ENCODE results near the gene LGMN. TPM values are rescaled to one million over a fixed set of nuclear protein-coding genes. Genes with fewer than 3 reads are reported as not detected.
A peak's percentile ranks its signal among the peaks of the same experiment; 100 is the strongest.

The LGMN gene
- total and polyA plus RNA-seq, 9 of the 15 experiments (the other 6 are each of a cell fraction or from before 2014, with no cell fraction given): 0.05 to 1.4 (median 0.43) TPM; not detected in 2

DNA sequence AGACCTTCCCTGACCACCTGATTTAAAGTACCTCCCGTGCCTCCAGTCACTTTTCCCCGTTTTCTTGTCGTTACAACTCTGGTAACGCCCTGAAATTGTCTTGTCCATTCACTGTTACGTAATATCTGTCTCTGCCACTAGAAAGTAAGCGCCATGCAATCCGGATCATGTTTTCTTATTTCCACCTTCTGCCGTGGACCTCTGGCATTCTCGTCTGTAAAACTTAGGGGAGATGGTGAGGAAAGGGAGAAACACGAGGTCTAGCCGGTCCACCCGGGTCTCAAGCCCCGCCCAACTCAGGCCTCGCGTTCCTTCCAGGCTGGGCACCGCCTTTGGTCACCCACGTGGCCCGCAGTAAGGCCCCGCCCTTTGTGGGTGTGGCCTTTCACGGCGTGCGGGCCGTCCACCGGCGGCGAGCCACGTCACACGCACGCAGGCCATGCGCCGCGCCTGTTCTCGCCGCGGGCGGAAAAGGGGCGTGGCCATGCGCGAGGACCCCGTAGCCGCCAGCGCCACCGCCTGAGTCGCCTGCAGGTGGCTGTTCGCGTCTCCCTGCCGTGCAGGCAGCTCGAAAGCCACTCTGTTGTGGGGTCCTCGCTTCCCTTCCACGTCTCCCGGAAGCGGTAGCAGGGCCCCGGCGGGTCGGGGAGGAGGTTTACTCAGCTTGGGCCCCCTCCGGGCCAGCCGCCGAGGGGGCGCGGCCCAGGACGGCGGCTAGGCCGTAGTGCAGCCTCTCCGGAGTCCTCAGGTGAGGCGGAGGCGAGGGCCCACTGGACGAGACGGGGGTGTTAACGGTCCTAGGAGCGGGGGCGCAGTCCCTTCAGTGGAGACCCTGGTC is 45.5 kb upstream of the LGMN start, which contains the start of gene GOLGA5 (continued):
- no peak; the same call in 1 of the 2 replicates for TF ChIP-seq DPF2 (IDR thresholded peaks at IDR 0.05)
- TF ChIP-seq ZNF766 (CRISPR knock-in tag; conservative IDR thresholded peaks at IDR 0.05): 0 out of 2 replicates have a peak, but pooled peaks have one; percentile 48
- TF ChIP-seq SIX5 (IDR thresholded peaks at IDR 0.05; ENCODE audit: borderline replicate concordance in 1 of 2, insufficient read depth in 1 of 2, low read depth in 1 of 2, low read length in 2 of 2): no peak
- no peak for TF ChIP-seq FOXA1 (IDR thresholded peaks at IDR 0.05; ENCODE audit: borderline replicate concordance)
- TF ChIP-seq SRF (CRISPR knock-in tag; IDR thresholded peaks at IDR 0.05): no peak; a peak in 2 of 4 replicates
- no peak for TF ChIP-seq ZNF165 (CRISPR knock-in tag; IDR thresholded peaks at IDR 0.05; ENCODE audit: borderline replicate concordance)
- TF ChIP-seq GATA2 (CRISPR knock-in tag; IDR thresholded peaks at IDR 0.05): no peak
- TF ChIP-seq WHSC1 (IDR thresholded peaks at IDR 0.05; ENCODE audit: low read length): no peak
- TF ChIP-seq, protein P1, sequence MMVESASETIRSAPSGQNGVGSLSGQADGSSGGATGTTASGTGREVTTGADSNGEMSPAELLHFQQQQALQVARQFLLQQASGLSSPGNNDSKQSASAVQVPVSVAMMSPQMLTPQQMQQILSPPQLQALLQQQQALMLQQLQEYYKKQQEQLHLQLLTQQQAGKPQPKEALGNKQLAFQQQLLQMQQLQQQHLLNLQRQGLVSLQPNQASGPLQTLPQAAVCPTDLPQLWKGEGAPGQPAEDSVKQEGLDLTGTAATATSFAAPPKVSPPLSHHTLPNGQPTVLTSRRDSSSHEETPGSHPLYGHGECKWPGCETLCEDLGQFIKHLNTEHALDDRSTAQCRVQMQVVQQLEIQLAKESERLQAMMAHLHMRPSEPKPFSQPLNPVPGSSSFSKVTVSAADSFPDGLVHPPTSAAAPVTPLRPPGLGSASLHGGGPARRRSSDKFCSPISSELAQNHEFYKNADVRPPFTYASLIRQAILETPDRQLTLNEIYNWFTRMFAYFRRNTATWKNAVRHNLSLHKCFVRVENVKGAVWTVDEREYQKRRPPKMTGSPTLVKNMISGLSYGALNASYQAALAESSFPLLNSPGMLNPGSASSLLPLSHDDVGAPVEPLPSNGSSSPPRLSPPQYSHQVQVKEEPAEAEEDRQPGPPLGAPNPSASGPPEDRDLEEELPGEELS (CRISPR knock-in tag; IDR thresholded peaks at IDR 0.05; ENCODE audit: borderline replicate concordance): no peak
- peak; percentile 93 for TF ChIP-seq ZFX (CRISPR knock-in tag; IDR thresholded peaks at IDR 0.05)
- TF ChIP-seq, protein P2, sequence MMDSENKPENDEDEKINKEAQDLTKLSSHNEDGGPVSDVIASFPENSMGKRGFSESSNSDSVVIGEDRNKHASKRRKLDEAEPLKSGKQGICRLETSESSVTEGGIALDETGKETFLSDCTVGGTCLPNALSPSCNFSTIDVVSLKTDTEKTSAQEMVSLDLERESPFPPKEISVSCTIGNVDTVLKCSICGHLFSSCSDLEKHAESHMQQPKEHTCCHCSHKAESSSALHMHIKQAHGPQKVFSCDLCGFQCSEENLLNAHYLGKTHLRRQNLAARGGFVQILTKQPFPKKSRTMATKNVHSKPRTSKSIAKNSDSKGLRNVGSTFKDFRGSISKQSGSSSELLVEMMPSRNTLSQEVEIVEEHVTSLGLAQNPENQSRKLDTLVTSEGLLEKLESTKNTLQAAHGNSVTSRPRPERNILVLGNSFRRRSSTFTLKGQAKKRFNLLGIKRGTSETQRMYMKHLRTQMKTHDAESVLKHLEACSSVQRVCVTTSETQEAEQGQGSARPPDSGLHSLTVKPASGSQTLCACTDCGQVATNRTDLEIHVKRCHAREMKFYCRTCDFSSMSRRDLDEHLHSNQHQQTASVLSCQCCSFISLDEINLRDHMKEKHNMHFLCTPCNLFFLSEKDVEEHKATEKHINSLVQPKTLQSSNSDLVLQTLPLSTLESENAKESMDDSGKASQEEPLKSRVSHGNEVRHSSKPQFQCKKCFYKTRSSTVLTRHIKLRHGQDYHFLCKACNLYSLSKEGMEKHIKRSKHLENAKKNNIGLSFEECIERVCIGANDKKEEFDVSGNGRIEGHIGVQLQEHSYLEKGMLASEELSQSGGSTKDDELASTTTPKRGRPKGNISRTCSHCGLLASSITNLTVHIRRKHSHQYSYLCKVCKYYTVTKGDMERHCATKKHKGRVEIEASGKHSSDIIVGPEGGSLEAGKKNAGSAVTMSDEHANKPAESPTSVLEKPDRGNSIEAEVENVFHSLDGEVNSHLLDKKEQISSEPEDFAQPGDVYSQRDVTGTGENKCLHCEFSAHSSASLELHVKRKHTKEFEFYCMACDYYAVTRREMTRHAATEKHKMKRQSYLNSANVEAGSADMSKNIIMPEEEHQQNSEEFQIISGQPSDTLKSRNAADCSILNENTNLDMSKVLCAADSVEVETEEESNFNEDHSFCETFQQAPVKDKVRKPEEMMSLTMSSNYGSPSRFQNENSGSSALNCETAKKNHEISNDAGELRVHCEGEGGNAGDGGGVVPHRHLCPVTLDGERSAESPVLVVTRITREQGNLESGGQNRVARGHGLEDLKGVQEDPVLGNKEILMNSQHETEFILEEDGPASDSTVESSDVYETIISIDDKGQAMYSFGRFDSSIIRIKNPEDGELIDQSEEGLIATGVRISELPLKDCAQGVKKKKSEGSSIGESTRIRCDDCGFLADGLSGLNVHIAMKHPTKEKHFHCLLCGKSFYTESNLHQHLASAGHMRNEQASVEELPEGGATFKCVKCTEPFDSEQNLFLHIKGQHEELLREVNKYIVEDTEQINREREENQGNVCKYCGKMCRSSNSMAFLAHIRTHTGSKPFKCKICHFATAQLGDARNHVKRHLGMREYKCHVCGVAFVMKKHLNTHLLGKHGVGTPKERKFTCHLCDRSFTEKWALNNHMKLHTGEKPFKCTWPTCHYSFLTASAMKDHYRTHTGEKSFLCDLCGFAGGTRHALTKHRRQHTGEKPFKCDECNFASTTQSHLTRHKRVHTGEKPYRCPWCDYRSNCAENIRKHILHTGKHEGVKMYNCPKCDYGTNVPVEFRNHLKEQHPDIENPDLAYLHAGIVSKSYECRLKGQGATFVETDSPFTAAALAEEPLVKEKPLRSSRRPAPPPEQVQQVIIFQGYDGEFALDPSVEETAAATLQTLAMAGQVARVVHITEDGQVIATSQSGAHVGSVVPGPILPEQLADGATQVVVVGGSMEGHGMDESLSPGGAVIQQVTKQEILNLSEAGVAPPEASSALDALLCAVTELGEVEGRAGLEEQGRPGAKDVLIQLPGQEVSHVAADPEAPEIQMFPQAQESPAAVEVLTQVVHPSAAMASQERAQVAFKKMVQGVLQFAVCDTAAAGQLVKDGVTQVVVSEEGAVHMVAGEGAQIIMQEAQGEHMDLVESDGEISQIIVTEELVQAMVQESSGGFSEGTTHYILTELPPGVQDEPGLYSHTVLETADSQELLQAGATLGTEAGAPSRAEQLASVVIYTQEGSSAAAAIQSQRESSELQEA (IDR thresholded peaks at IDR 0.05; ENCODE audit: low read depth): no peak
- TF ChIP-seq, protein P3, sequence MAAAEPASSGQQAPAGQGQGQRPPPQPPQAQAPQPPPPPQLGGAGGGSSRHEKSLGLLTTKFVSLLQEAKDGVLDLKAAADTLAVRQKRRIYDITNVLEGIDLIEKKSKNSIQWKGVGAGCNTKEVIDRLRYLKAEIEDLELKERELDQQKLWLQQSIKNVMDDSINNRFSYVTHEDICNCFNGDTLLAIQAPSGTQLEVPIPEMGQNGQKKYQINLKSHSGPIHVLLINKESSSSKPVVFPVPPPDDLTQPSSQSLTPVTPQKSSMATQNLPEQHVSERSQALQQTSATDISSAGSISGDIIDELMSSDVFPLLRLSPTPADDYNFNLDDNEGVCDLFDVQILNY (CRISPR knock-in tag; IDR thresholded peaks at IDR 0.05): no peak
- TF ChIP-seq POLR2AphosphoS2 (IDR thresholded peaks at IDR 0.05; ENCODE audit: low read length): no peak
- no peak for TF ChIP-seq PHB (CRISPR knock-in tag; IDR thresholded peaks at IDR 0.05)
- no peak for TF ChIP-seq MEF2A (IDR thresholded peaks at IDR 0.05; ENCODE audit: control insufficient read depth, low read depth, low read length)
- TF ChIP-seq CC2D1A (IDR thresholded peaks at IDR 0.05): peak; percentile 45; the same call in 1 of the 2 replicates
- no peak for TF ChIP-seq SMARCE1 (IDR thresholded peaks at IDR 0.05)
- TF ChIP-seq ZNF583 (CRISPR knock-in tag; IDR thresholded peaks at IDR 0.05): no peak
